ENCODE results near the gene GORASP1. TPM values are rescaled to one million over a fixed set of nuclear protein-coding genes. Genes with fewer than 3 reads are reported as not detected.

Gene GORASP1
- polyA plus RNA-seq, 3 donors: 23.2 to 105 (median 31.2) TPM

- DNase-seq: no peak
- Mint-ChIP-seq H3K27ac (no peak overlapping the region), H3K4me3 (no peak overlapping the region), H3K36me3 (peaks cover 69 to 79% of the 10 kb centered on the region in 2 donors), H3K27me3 (ENCODE audit: low read depth in 3 of 3) (peaks cover 0 to 2% (median 0%) of the 10 kb centered on the region in 3 donors), H3K4me1 (no peaks in the 10 kb centered on the region), H3K9me3 (no peaks in the 10 kb centered on the region)
- Histone ChIP-seq H3K4me2 (replicated peaks; ENCODE audit: extremely low read depth, low read length, poor library complexity, severe bottlenecking) (no peak overlapping the region), H2AFZ (ENCODE audit: insufficient read depth, low read depth, low read length, poor library complexity, severe bottlenecking) (no peak overlapping the region), H3K27ac (ENCODE audit: low read depth in 1 of 2, low read length in 2 of 2) (no peak overlapping the region), H3K36me3 (replicated peaks in 1 of 2; ENCODE audit: control insufficient read depth in 1 of 2, insufficient read depth in 2 of 2, low read length in 2 of 2) (peaks cover 86 to 96% of the 10 kb centered on the region in 2 donors), H3K9ac (ENCODE audit: insufficient read depth, low read length, poor library complexity, severe bottlenecking) (no peak overlapping the region), H3K9me3 (replicated peaks in 1 of 2; ENCODE audit: control insufficient read depth in 1 of 2, insufficient read depth in 1 of 2, low read length in 2 of 2) (no peaks in the 10 kb centered on the region), H4K20me1 (ENCODE audit: insufficient read depth, low read length) (no peaks in the 10 kb centered on the region), H3K79me2 (ENCODE audit: insufficient read depth, low read length) (no peaks in the 10 kb centered on the region), H3K4me1 (ENCODE audit: control insufficient read depth in 1 of 2, insufficient read depth in 2 of 2, low read length in 2 of 2) (no peaks in the 10 kb centered on the region), H3K27me3 (ENCODE audit: control insufficient read depth in 2 of 2, insufficient read depth in 2 of 2, low read length in 2 of 2) (no peaks in the 10 kb centered on the region), H3K4me3 (replicated peaks in 1 of 3; ENCODE audit: low read depth in 2 of 3, low read length in 3 of 3) (no peak overlapping the region)
- 95% methylated on average over 3 of the region's 10 CpGs for WGBS (ENCODE audit: insufficient coverage)
- TF ChIP-seq CTCF (IDR thresholded peaks at IDR 0.05): no peak
- intact Hi-C loops (cut with micrococcal nuclease): no loop called here
Observed at GRCh38 chr3:39075910-39076309, 31.5 kb downstream of the GORASP1 start.

- Histone ChIP-seq H4K20me1 (ENCODE audit: insufficient read depth, low read length) (peaks cover 2% of the 10 kb centered on the region), H3K27me3 (ENCODE audit: control insufficient read depth in 2 of 2, insufficient read depth in 2 of 2, low read length in 2 of 2) (no peaks in the 10 kb centered on the region), H3K4me1 (ENCODE audit: control insufficient read depth in 1 of 2, insufficient read depth in 2 of 2, low read length in 2 of 2) (no peaks in the 10 kb centered on the region), H3K79me2 (ENCODE audit: insufficient read depth, low read length) (no peaks in the 10 kb centered on the region), H3K36me3 (replicated peaks in 1 of 2; ENCODE audit: control insufficient read depth in 1 of 2, insufficient read depth in 2 of 2, low read length in 2 of 2) (peaks cover 75 to 88% of the 10 kb centered on the region in 2 donors), H3K27ac (ENCODE audit: low read depth in 1 of 2, low read length in 2 of 2) (no peak overlapping the region), H3K9me3 (replicated peaks in 1 of 2; ENCODE audit: control insufficient read depth in 1 of 2, insufficient read depth in 1 of 2, low read length in 2 of 2) (no peaks in the 10 kb centered on the region), H3K4me2 (replicated peaks; ENCODE audit: extremely low read depth, low read length, poor library complexity, severe bottlenecking) (no peak overlapping the region), H3K4me3 (replicated peaks in 1 of 3; ENCODE audit: low read depth in 2 of 3, low read length in 3 of 3) (no peak overlapping the region), H2AFZ (ENCODE audit: insufficient read depth, low read depth, low read length, poor library complexity, severe bottlenecking) (no peak overlapping the region), H3K9ac (ENCODE audit: insufficient read depth, low read length, poor library complexity, severe bottlenecking) (no peak overlapping the region)
- no peak overlapping the region for H3K4me3 Mint-ChIP-seq
- intact Hi-C loops (cut with micrococcal nuclease): no loop called here
- no peak for TF ChIP-seq CTCF (IDR thresholded peaks at IDR 0.05)
- peaks cover 66 to 69% of the 10 kb centered on the region in 2 donors for H3K36me3 Mint-ChIP-seq
- no CpG with 5 or more reads among the region's 3 CpGs for WGBS (ENCODE audit: insufficient coverage)
- no peaks in the 10 kb centered on the region for H3K9me3 Mint-ChIP-seq
- H3K27me3 Mint-ChIP-seq (ENCODE audit: low read depth in 3 of 3): peaks cover 0 to 2% (median 0%) of the 10 kb centered on the region in 3 donors
- peaks cover 4% of the 10 kb centered on the region for H3K4me1 Mint-ChIP-seq
- no peak overlapping the region for H3K27ac Mint-ChIP-seq
- DNase-seq: no peak
Observed at GRCh38 chr3:39068556-39068955, 38.9 kb downstream of the GORASP1 start.

All from CD14-positive monocyte (primary cell).